ENCODE data around the gene GCSH. TPM values are rescaled to one million over a fixed set of nuclear protein-coding genes. Genes with fewer than 3 reads are reported as not detected.

GCSH gene
- total RNA-seq, 1 experiment from 2014 or later = 109 TPM

DNA sequence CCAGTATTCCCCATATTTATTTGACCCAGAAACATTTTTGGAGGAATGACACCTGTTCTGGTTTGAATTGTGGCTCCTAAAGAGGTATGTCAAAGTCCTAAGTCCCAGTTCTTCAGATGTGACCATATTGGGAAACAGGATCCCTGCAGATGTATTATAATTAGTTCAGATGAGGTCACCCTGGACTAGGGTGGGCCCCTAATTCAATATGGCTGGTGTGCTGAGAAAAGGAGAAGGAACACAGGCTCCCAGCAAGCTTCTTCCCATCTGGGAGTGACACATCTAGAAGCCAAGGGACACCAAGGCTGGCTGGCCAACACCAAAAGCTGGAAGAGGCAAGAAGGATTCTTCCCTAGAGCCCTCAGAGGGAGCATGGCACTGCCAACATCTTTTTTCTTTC lies 3.8 kb upstream of the GCSH start:
- no peak for DNase-seq
- intact Hi-C loops (cut with micrococcal nuclease; ENCODE audit: unreplicated experiment) = loop anchor here (5.0 kb wide), 2 partner anchors 42 to 92 kb away; no protein-coding TSS in a partner anchor
- TF ChIP-seq, protein P1, sequence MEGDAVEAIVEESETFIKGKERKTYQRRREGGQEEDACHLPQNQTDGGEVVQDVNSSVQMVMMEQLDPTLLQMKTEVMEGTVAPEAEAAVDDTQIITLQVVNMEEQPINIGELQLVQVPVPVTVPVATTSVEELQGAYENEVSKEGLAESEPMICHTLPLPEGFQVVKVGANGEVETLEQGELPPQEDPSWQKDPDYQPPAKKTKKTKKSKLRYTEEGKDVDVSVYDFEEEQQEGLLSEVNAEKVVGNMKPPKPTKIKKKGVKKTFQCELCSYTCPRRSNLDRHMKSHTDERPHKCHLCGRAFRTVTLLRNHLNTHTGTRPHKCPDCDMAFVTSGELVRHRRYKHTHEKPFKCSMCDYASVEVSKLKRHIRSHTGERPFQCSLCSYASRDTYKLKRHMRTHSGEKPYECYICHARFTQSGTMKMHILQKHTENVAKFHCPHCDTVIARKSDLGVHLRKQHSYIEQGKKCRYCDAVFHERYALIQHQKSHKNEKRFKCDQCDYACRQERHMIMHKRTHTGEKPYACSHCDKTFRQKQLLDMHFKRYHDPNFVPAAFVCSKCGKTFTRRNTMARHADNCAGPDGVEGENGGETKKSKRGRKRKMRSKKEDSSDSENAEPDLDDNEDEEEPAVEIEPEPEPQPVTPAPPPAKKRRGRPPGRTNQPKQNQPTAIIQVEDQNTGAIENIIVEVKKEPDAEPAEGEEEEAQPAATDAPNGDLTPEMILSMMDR (IDR thresholded peaks at IDR 0.05; ENCODE audit: unreplicated experiment) = no peak
- CTCF ChIA-PET = no interaction called here
- Mint-ChIP-seq H3K4me3 (ENCODE audit: low read depth, unreplicated experiment) (no peak overlapping the region), H3K27me3 (ENCODE audit: unreplicated experiment) (no peaks in the 10 kb centered on the region), H3K4me1 (ENCODE audit: low read depth, unreplicated experiment) (peaks cover 27% of the 10 kb centered on the region), H3K36me3 (ENCODE audit: insufficient read depth, unreplicated experiment) (peaks cover 18% of the 10 kb centered on the region), H3K27ac (ENCODE audit: unreplicated experiment) (no peak overlapping the region), H3K9me3 (ENCODE audit: low read depth, unreplicated experiment) (peaks cover 3% of the 10 kb centered on the region)
- BruUV-seq (replicated peaks) = no TSS peak

DNA sequence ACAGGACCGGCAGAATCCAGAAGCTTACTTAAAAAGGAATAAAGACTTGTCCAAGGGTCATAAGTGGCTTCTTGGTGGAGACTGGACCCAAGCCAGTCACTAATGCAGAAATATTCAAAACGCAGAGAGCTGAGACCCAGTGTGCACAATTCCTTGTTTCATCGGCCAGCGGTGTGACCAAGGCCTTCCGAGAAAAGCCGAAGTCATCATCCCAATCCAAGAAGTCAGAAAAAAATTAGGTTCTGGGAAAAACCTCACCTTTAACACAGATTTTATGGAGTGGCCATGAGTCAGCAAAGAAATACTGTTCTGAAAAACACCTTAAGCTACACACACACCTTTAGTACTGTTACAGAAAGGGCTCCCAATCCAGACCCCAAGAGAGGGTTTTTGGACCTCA lies 1.0 kb upstream of the GCSH start:
- H3K9me3 Mint-ChIP-seq (ENCODE audit: low read depth, unreplicated experiment) = peaks cover 3% of the 10 kb centered on the region
- TF ChIP-seq, protein P1 (IDR thresholded peaks at IDR 0.05; ENCODE audit: unreplicated experiment) = no peak
- DNase-seq = no peak
- CTCF ChIA-PET = no interaction called here
- intact Hi-C loops (cut with micrococcal nuclease; ENCODE audit: unreplicated experiment) = loop anchor here (5.0 kb wide), 2 partner anchors 45 to 95 kb away; no protein-coding TSS in a partner anchor
- H3K4me1 Mint-ChIP-seq (ENCODE audit: low read depth, unreplicated experiment) = peaks cover 35% of the 10 kb centered on the region
- no peak overlapping the region for H3K27ac Mint-ChIP-seq (ENCODE audit: unreplicated experiment)
- no peaks in the 10 kb centered on the region for H3K27me3 Mint-ChIP-seq (ENCODE audit: unreplicated experiment)
- BruUV-seq (replicated peaks) = no TSS peak
- H3K4me3 Mint-ChIP-seq (ENCODE audit: low read depth, unreplicated experiment) = no peak overlapping the region
- peaks cover 42% of the 10 kb centered on the region for H3K36me3 Mint-ChIP-seq (ENCODE audit: insufficient read depth, unreplicated experiment)

DNA sequence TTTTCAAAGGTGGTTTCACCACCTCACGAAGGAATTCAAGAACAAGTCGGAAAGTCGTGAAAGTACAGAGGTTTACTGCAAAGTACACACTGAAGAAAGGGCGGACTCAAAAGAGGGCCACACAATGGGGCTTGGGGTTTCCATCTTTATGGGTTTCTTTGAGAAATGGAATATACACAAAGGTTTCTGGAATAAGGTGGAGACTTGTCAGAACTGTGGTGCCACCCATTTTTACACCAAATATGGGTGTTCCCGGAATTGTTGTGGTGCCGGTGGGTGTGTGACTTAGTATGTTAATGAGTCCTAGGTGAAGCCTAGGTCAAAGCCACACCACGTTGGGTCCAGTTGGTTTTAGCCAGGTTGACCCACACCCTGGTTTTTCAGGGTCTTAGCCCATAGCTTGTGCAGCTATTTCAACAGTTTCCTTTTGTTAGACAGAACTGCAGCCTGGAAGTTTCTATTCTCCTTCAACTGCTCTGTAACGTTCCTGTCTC lies 567 bp upstream of the GCSH start:
- Mint-ChIP-seq H3K4me3 (ENCODE audit: low read depth, unreplicated experiment) (peak overlapping the region; percentile 70), H3K36me3 (ENCODE audit: insufficient read depth, unreplicated experiment) (peaks cover 47% of the 10 kb centered on the region), H3K9me3 (ENCODE audit: low read depth, unreplicated experiment) (peaks cover 3% of the 10 kb centered on the region), H3K27ac (ENCODE audit: unreplicated experiment) (peak overlapping the region; percentile 74), H3K27me3 (ENCODE audit: unreplicated experiment) (no peaks in the 10 kb centered on the region), H3K4me1 (ENCODE audit: low read depth, unreplicated experiment) (peaks cover 35% of the 10 kb centered on the region)
- no TSS peak for BruUV-seq (replicated peaks)
- intact Hi-C loops (cut with micrococcal nuclease; ENCODE audit: unreplicated experiment) = loop anchor here (5.0 kb wide), 2 partner anchors 46 to 96 kb away; no protein-coding TSS in a partner anchor
- TF ChIP-seq, protein P1 (IDR thresholded peaks at IDR 0.05; ENCODE audit: unreplicated experiment) = no peak
- DNase-seq = peak; percentile 46
- CTCF ChIA-PET = no interaction called here

DNA sequence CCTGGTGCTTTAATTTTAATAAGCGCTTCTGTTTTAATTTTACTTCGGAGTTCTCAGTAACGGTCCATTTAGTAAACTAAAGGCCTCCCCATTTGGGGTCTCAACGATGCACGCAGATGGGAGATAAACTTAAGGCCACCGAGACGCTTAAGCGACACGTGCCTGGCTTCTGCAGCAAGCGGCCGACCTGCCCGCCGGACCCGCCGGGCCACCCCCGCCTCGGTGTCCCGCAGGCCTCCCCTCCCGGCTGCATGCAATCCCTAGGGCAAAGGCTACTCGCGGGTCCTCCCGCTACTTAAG lies 592 bp downstream of the GCSH start:
- H3K9me3 Mint-ChIP-seq (ENCODE audit: low read depth, unreplicated experiment) = peaks cover 3% of the 10 kb centered on the region
- intact Hi-C loops (cut with micrococcal nuclease; ENCODE audit: unreplicated experiment) = loop anchor here (5.0 kb wide), 2 partner anchors 47 to 97 kb away; no protein-coding TSS in a partner anchor
- TF ChIP-seq, protein P1 (IDR thresholded peaks at IDR 0.05; ENCODE audit: unreplicated experiment) = no peak
- no peak overlapping the region for H3K27ac Mint-ChIP-seq (ENCODE audit: unreplicated experiment)
- no TSS peak for BruUV-seq (replicated peaks)
- DNase-seq = no peak
- H3K36me3 Mint-ChIP-seq (ENCODE audit: insufficient read depth, unreplicated experiment) = peaks cover 50% of the 10 kb centered on the region
- CTCF ChIA-PET = no interaction called here
- no peaks in the 10 kb centered on the region for H3K27me3 Mint-ChIP-seq (ENCODE audit: unreplicated experiment)
- peaks cover 35% of the 10 kb centered on the region for H3K4me1 Mint-ChIP-seq (ENCODE audit: low read depth, unreplicated experiment)
- peak overlapping the region; percentile 70 for H3K4me3 Mint-ChIP-seq (ENCODE audit: low read depth, unreplicated experiment)

Data from Calu3 (cell line).